ENCODE results near the gene MAP2K7.
A peak's percentile ranks its signal among the peaks of the same experiment; 100 is the strongest.

Gene MAP2K7

DNA sequence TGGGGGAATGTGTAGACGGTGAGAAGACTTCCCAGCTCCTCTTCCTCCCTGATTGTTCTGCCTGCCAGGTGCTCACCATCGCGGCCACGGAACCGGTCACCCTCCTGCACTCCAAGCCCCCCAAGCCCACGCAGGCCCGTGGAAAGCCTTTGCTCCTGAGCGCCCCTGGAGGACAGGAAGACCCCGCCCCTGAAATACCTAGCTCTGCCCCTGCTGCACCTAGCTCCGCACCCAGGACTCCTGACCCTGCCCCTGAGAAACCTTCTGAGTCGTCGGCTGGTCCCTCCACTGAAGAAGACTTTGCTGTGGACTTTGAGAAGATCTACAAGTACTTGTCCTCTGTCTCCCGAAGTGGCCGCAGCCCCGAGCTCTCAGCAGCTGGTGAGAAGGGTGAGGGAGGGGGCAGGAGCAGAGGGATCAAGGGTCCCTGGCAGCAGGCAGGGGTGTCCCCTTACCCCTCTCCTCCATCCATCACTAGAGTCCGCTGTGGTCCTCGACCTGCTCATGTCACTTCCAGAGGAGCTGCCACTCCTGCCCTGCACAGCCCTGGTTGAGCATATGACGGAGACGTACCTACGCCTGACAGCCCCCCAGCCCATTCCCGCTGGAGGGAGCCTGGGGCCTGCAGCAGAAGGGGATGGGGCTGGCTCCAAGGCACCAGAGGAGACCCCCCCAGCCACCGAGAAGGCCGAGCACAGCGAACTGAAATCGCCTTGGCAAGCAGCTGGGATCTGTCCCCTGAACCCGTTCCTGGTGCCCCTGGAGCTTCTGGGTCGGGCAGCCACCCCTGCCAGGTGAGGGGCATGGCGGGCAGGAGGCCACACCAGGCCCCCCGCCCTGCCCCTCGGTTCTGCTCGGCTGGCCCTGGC is 18.5 kb downstream of the MAP2K7 start:
- TF ChIP-seq, protein P1, sequence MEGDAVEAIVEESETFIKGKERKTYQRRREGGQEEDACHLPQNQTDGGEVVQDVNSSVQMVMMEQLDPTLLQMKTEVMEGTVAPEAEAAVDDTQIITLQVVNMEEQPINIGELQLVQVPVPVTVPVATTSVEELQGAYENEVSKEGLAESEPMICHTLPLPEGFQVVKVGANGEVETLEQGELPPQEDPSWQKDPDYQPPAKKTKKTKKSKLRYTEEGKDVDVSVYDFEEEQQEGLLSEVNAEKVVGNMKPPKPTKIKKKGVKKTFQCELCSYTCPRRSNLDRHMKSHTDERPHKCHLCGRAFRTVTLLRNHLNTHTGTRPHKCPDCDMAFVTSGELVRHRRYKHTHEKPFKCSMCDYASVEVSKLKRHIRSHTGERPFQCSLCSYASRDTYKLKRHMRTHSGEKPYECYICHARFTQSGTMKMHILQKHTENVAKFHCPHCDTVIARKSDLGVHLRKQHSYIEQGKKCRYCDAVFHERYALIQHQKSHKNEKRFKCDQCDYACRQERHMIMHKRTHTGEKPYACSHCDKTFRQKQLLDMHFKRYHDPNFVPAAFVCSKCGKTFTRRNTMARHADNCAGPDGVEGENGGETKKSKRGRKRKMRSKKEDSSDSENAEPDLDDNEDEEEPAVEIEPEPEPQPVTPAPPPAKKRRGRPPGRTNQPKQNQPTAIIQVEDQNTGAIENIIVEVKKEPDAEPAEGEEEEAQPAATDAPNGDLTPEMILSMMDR (IDR thresholded peaks at IDR 0.05): no peak
- Histone ChIP-seq H3K36me3 (peaks cover 9 to 20% (median 14%) of the 10 kb centered on the region in 3 donors), H3K27me3 (peaks cover 0 to 25% of the 10 kb centered on the region in 2 donors), H3K4me3 (peak overlapping the region; percentile 72 to 85), H3K4me1 (peaks cover 4 to 91% (median 79%) of the 10 kb centered on the region in 4 donors), H3K27ac (peak overlapping the region; percentile 85 to 88), H3K9me3 (no peaks in the 10 kb centered on the region)
- no peak for DNase-seq
- intact Hi-C loops (cut with DNase I; ENCODE audit: low total_unique reads): no loop called here

DNA sequence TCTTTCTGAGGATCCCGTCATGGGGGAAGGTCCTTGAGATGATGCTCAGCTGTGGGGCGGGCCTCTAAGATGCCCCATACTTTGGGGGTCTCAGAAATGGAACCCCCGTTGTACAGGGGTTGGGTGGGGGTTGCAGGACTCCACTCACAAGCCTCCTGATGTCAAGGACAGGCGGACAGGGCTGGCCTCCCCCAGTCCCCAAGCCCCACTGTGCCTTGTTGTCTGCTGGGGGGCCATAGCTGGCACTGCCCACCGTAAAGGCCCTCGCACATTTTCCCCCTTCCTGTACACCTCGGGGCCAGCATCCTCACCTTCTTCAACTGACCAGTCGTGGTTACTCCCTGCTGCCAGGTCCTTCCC is 19.1 kb downstream of the MAP2K7 start:
- Histone ChIP-seq H3K4me3 (no peak overlapping the region), H3K27me3 (peaks cover 0 to 19% of the 10 kb centered on the region in 2 donors), H3K36me3 (peaks cover 9 to 20% (median 14%) of the 10 kb centered on the region in 3 donors), H3K27ac (peak overlapping the region in 1 of 2 donors; percentile 85), H3K4me1 (peaks cover 4 to 91% (median 79%) of the 10 kb centered on the region in 4 donors), H3K9me3 (no peaks in the 10 kb centered on the region)
- no peak for DNase-seq
- TF ChIP-seq, protein P1 (IDR thresholded peaks at IDR 0.05): no peak
- intact Hi-C loops (cut with DNase I; ENCODE audit: low total_unique reads): no loop called here

DNA sequence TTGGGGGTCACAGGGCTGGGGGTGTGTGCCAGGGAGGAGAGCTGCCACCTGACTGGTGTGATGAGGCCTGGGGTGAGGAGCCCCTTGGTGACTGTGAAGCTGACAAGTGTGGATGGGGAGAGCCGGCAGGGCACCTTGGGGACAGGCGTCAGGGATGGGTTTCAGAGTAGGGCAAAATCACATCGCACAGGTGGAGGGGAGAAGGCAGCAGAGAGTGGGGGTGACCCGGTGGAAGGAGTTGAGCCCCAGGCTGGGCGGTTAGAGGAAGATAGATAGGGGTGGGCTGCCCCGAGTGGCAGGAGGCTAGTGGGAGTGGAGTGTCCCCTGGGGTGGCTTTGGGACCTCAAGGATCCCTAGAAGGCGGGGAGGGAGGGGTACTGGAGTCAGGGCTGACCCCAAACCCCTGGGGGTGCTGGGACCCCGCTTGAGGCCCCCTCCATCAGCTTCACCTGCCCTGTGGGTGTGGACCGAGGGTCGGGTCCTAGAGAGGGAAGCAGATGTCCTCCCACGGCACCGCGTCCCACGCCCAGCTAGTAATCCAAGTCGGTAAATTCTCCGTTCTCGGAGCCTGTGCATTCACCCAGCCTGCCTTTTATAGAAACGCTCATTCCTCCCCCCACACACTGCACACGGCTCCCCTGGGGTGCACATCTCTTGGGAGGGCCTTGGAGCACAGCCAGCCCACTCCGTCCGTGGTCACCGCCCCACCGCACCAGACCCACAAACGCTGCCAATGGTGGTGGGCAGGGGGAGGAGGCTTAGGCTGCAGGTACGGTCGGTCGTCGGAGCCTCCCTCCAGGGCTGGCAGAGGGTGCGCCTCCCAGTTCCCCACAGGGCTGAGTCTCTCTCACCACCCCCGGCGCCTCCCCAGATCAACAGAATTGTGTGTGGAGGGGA is 19.9 kb downstream of the MAP2K7 start:
- Histone ChIP-seq H3K27ac (peak overlapping the region; percentile 46 to 85), H3K9me3 (no peaks in the 10 kb centered on the region), H3K4me1 (peaks cover 4 to 92% (median 83%) of the 10 kb centered on the region in 4 donors), H3K36me3 (peaks cover 9 to 20% (median 14%) of the 10 kb centered on the region in 3 donors), H3K4me3 (peak overlapping the region in 1 of 2 donors; percentile 3), H3K27me3 (peaks cover 0 to 11% of the 10 kb centered on the region in 2 donors)
- DNase-seq: no peak
- TF ChIP-seq, protein P1 (IDR thresholded peaks at IDR 0.05): no peak
- intact Hi-C loops (cut with DNase I; ENCODE audit: low total_unique reads): no loop called here

DNA sequence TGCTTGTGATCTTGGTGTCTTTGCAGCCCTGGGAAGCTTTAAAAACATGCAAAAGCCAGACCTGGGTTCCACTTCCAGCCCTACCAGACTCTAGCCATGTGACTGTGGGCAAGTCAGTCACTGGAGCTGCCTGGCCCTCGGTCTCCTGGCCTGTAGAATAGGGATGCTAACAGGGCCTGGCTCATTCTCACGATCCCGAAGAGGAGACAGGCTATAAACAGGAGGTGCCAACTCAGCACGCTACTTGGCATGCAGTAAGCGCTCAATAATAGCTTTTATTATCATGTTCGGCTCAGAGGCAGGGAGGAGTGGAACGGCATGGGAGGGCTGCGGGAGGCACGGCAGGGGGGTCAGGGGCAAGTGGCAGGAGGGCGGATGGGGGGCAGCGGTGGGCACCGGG is 20.6 kb downstream of the MAP2K7 start:
- Histone ChIP-seq H3K4me3 (peak overlapping the region in 1 of 2 donors; percentile 49), H3K27ac (peak overlapping the region; percentile 46 to 85), H3K4me1 (peaks cover 4 to 92% (median 82%) of the 10 kb centered on the region in 4 donors), H3K9me3 (no peaks in the 10 kb centered on the region), H3K36me3 (peaks cover 9 to 20% (median 14%) of the 10 kb centered on the region in 3 donors), H3K27me3 (peaks cover 0 to 4% of the 10 kb centered on the region in 2 donors)
- intact Hi-C loops (cut with DNase I; ENCODE audit: low total_unique reads): no loop called here
- DNase-seq: no peak
- TF ChIP-seq, protein P1 (IDR thresholded peaks at IDR 0.05): no peak

DNA sequence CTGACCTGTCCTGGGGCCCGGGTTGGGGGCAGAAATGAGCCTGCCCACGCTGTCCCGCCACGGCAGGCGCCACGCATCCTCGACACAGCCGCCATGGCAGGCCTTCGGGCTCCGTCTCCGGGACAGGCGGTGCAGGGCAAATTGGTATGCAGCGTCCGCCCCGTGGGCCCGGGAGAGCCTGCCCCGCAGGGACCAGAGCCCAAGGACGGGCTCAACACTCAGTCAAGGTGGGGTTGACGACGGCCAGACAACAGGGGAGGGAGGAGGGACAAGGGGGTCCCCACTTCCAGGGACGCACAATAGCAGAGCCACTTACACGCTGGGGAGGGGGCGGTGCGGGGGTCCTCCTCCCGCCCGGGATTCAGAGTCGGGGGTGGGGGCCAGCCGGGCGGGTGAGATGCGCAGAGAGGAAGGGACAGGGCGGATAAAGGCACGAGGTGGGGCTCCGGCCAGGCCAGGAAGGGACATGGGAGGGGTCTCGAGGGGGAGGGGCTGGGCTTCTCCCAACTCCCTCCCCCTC is 21.0 kb downstream of the MAP2K7 start:
- peak overlapping the region; percentile 56 to 85 for H3K27ac ChIP-seq
- intact Hi-C loops (cut with DNase I; ENCODE audit: low total_unique reads): no loop called here
- H3K9me3 ChIP-seq: no peaks in the 10 kb centered on the region
- no peak for DNase-seq
- TF ChIP-seq, protein P1 (IDR thresholded peaks at IDR 0.05): no peak
- H3K36me3 ChIP-seq: peaks cover 9 to 20% (median 14%) of the 10 kb centered on the region in 3 donors
- H3K27me3 ChIP-seq: peaks cover 0 to 4% of the 10 kb centered on the region in 2 donors
- peaks cover 4 to 92% (median 82%) of the 10 kb centered on the region in 4 donors for H3K4me1 ChIP-seq
- peak overlapping the region; percentile 49 to 61 for H3K4me3 ChIP-seq

Data from tibial artery (tissue), 4 donors.